ENCODE results near the gene VASP.

DNA sequence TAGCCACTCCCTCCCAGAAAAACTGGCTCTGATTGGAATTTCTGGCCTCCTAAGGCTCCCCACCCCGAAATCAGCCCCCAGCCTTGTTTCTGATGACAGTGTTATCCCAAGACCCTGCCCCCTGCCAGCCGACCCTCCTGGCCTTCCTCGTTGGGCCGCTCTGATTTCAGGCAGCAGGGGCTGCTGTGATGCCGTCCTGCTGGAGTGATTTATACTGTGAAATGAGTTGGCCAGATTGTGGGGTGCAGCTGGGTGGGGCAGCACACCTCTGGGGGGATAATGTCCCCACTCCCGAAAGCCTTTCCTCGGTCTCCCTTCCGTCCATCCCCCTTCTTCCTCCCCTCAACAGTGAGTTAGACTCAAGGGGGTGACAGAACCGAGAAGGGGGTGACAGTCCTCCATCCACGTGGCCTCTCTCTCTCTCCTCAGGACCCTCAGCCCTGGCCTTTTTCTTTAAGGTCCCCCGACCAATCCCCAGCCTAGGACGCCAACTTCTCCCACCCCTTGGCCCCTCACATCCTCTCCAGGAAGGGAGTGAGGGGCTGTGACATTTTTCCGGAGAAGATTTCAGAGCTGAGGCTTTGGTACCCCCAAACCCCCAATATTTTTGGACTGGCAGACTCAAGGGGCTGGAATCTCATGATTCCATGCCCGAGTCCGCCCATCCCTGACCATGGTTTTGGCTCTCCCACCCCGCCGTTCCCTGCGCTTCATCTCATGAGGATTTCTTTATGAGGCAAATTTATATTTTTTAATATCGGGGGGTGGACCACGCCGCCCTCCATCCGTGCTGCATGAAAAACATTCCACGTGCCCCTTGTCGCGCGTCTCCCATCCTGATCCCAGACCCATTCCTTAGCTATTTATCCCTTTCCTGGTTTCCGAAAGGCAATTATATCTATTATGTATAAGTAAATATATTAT lies 33.3 kb upstream of the VASP start:
- TF ChIP-seq, protein P1, sequence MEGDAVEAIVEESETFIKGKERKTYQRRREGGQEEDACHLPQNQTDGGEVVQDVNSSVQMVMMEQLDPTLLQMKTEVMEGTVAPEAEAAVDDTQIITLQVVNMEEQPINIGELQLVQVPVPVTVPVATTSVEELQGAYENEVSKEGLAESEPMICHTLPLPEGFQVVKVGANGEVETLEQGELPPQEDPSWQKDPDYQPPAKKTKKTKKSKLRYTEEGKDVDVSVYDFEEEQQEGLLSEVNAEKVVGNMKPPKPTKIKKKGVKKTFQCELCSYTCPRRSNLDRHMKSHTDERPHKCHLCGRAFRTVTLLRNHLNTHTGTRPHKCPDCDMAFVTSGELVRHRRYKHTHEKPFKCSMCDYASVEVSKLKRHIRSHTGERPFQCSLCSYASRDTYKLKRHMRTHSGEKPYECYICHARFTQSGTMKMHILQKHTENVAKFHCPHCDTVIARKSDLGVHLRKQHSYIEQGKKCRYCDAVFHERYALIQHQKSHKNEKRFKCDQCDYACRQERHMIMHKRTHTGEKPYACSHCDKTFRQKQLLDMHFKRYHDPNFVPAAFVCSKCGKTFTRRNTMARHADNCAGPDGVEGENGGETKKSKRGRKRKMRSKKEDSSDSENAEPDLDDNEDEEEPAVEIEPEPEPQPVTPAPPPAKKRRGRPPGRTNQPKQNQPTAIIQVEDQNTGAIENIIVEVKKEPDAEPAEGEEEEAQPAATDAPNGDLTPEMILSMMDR (IDR thresholded peaks at IDR 0.05) = no peak
- no peak for TF ChIP-seq EZH2 (IDR thresholded peaks at IDR 0.05; ENCODE audit: borderline replicate concordance, insufficient read depth, low read depth, low read length, poor library complexity, severe bottlenecking)
